GM12878 (cell line): Measurements from ENCODE around the gene BMPR2. TPM values are rescaled to one million over a fixed set of nuclear protein-coding genes. Genes with fewer than 3 reads are reported as not detected.

Experiments used
- ATAC-seq: fragments of 200-7000 bp; cut with Tn5 transposase; 3 replicates; pipeline ENCODE4 v1.9.1; 2020; ENCODE audit warnings: mild to moderate bottlenecking, moderate library complexity
- BruUV-seq: library from RNA; stranded (reverse); fragments of 400-500 nt; replicated peaks from 2 replicates; lab custom pipeline; 2021; lab: Mats Ljungman, UMichigan
- CTCF ChIA-PET: fragments of 300-600 bp; sonication (Branson Sonifier 250); formaldehyde crosslinking; extraction: SDS; loops from one replicate; lab custom pipeline; 2021; ENCODE audit warnings: inconsistent platforms; lab: Yijun Ruan, JAX
- POLR2A ChIA-PET: fragments of 350-600 bp; formaldehyde crosslinking; extraction: SDS; loops from one replicate; lab custom pipeline; 2021; ENCODE audit warnings: inconsistent platforms; lab: Charles Lee
- RAD21 ChIA-PET: fragments of 300-600 bp; sonication (Branson Sonifier 250); formaldehyde crosslinking; loops from one replicate; lab custom pipeline; 2023; ENCODE audit warnings: antibody characterized with exemption; ENCODE audit not compliant: unreplicated experiment; lab: Charles Lee
- SMC1A ChIA-PET: fragments of 300-600 bp; sonication (Branson Sonifier 250); formaldehyde crosslinking; loops from one replicate; lab custom pipeline; 2023; ENCODE audit not compliant: unreplicated experiment, uncharacterized antibody; lab: Charles Lee
- DNase-seq: peaks from one replicate; pipeline ENCODE4 v3.0.0-alpha.2; 2011; ENCODE audit warnings: low read depth, low spot score
- FAIRE-seq: peaks from 3 replicates; lab custom pipeline; 2011; peaks lifted over from hg19 to GRCh38; lab: Jason Lieb, UNC
- H2AFZ ChIP-seq: 2 replicates; pipeline ENCODE4 v1.6.0; 2011; ENCODE audit warnings: low read depth, low read length, control low read depth; ENCODE audit not compliant: control insufficient read depth
- H3K27ac ChIP-seq: 2 replicates; pipeline ENCODE4 v1.5.1; 2011; ENCODE audit warnings: control low read depth; ENCODE audit not compliant: control insufficient read depth, insufficient read depth
- H3K27me3 ChIP-seq, 2 experiments: replicated peaks in 1 of 2; 2 replicates each; pipeline versions ENCODE4 v1.6.0 to v1.6.1; 2011; ENCODE audit warnings: low read length in 1 of 2; ENCODE audit not compliant: control insufficient read depth in 2 of 2, insufficient read depth in 2 of 2
- H3K36me3 ChIP-seq, 2 experiments: 2 replicates each; pipeline ENCODE4 v1.5.1; 2011; ENCODE audit warnings: low read length in 1 of 2; ENCODE audit not compliant: control insufficient read depth in 2 of 2, insufficient read depth in 2 of 2
- H3K4me1 ChIP-seq: 2 replicates; pipeline ENCODE4 v1.6.1; 2011; ENCODE audit warnings: mild to moderate bottlenecking, low read length, moderate library complexity, mixed read lengths; ENCODE audit not compliant: control insufficient read depth, insufficient read depth
- H3K4me2 ChIP-seq: 2 replicates; pipeline ENCODE4 v1.6.0; 2011; ENCODE audit warnings: control low read depth; ENCODE audit not compliant: control insufficient read depth, insufficient read depth
- H3K4me3 ChIP-seq: fragments of 200-600 bp; sonication (generic); 2 replicates; pipeline ENCODE4 v1.5.1; 2016
- H3K79me2 ChIP-seq: 2 replicates; pipeline ENCODE4 v1.6.0; 2011; ENCODE audit warnings: low read length; ENCODE audit not compliant: control insufficient read depth, insufficient read depth
- H3K9ac ChIP-seq: 2 replicates; pipeline ENCODE4 v1.8.0; 2011; ENCODE audit warnings: low read length, control low read depth, mixed read lengths; ENCODE audit not compliant: control insufficient read depth, insufficient read depth
- H3K9me3 ChIP-seq: replicated peaks from 3 replicates; pipeline ENCODE4 v1.5.1; 2011; ENCODE audit warnings: mild to moderate bottlenecking, low read length; ENCODE audit not compliant: control insufficient read depth, insufficient read depth
- H4K20me1 ChIP-seq: 2 replicates; pipeline ENCODE4 v1.6.0; 2011; ENCODE audit not compliant: control insufficient read depth, insufficient read depth
- CBFB ChIP-seq: IDR thresholded peaks from 2 replicates; pipeline ENCODE4 v1.6.1; 2016; ENCODE audit warnings: antibody characterized with exemption, low read depth
- CEBPB ChIP-seq, 2 experiments: fragments of 150-350 bp in 1 of 2; IDR thresholded peaks; 2 replicates each; pipeline ENCODE4 v1.6.1; 2012 to 2014; ENCODE audit warnings: low read depth in 2 of 2, low read length in 2 of 2, borderline replicate concordance in 1 of 2, inconsistent platforms in 1 of 2
- CHD2 ChIP-seq: IDR thresholded peaks from 2 replicates; pipeline ENCODE4 v1.6.1; 2011; ENCODE audit warnings: low read depth, low read length, improper control_type of control experiment, borderline replicate concordance
- CHD4 ChIP-seq: fragments of 200-600 bp; sonication (generic); IDR thresholded peaks from 2 replicates; pipeline ENCODE4 v1.6.1; 2016; ENCODE audit warnings: mild to moderate bottlenecking
- HDGF ChIP-seq: fragments of 450-650 bp; IDR thresholded peaks from 2 replicates; pipeline ENCODE4 v1.6.1; 2016; ENCODE audit warnings: antibody characterized with exemption
- JUND ChIP-seq: IDR thresholded peaks from 2 replicates; pipeline ENCODE4 v1.6.1; 2012; ENCODE audit warnings: low read depth, mild to moderate bottlenecking, low read length, improper control_type of control experiment, moderate library complexity
- NBN ChIP-seq: fragments of 450-650 bp; IDR thresholded peaks from 2 replicates; pipeline ENCODE4 v1.6.1; 2016
- NRF1 ChIP-seq: conservative IDR thresholded peaks from 2 replicates; pipeline ENCODE4 v1.6.1; 2011; ENCODE audit warnings: mild to moderate bottlenecking, low read depth, low read length, improper control_type of control experiment
- PAX8 ChIP-seq: fragments of 450-650 bp; IDR thresholded peaks from 2 replicates; pipeline ENCODE4 v1.6.1; 2017; ENCODE audit warnings: mild to moderate bottlenecking, moderate library complexity
- SIX5 ChIP-seq: IDR thresholded peaks from 2 replicates; pipeline ENCODE4 v1.6.1; 2011; ENCODE audit warnings: mild to moderate bottlenecking, low read depth, low read length, moderate library complexity; ENCODE audit not compliant: severe bottlenecking
- SPI1 ChIP-seq: IDR thresholded peaks from 2 replicates; pipeline ENCODE4 v1.6.1; 2011; ENCODE audit warnings: low read depth, mild to moderate bottlenecking, low read length, moderate library complexity, borderline replicate concordance; ENCODE audit not compliant: insufficient read depth
- SRF ChIP-seq, 2 experiments: IDR thresholded peaks; 2 replicates each; pipeline ENCODE4 v1.6.1; 2011; ENCODE audit warnings: low read depth in 2 of 2, low read length in 2 of 2, mild to moderate bottlenecking in 1 of 2, moderate library complexity in 1 of 2
- TCF12 ChIP-seq: IDR thresholded peaks from 2 replicates; pipeline ENCODE4 v1.6.1; 2011; ENCODE audit warnings: low read depth, mild to moderate bottlenecking, low read length
- WGBS: methylation state at CpG from one replicate; pipeline ENCODE4 v1.1.6; 2016; ENCODE audit warnings: low lambda C conversion rate; ENCODE audit not compliant: insufficient replicate concordance, insufficient coverage; ENCODE audit errors: missing lambda C conversion rate; 5-methylcytosine and 5-hydroxymethylcytosine counted together
- in situ Hi-C: fragments of 300-500 bp; cut with MboI; formaldehyde crosslinking; loops from 9 replicates; pipeline ENCODE4 v1.14.3; 2018; ENCODE audit warnings: mixed read lengths
- intact Hi-C: fragments of 100-400 bp; cut with micrococcal nuclease; formaldehyde crosslinking; loops from one replicate; pipeline ENCODE4 v1.14.2; 2022; ENCODE audit not compliant: unreplicated experiment
- polyA plus RNA-seq, 11 experiments: library from polyadenylated mRNA; depleted of rRNA in 4 of 11; unstranded in 6 of 11; stranded (reverse) in 5 of 11; fragments of >200 nt; fragmentation: Nextera tagmentation in 4 of 11; fragmentation: Illumina TruSeq in 1 of 11; extraction: Ambion mirVana in 4 of 11; extraction: Trizol in 1 of 11; gene quantifications; 1 replicate in 1 of 11; 2 replicates in 10 of 11; pipeline versions ENCODE4 v1.2.1 to v1.2.3, GENCODE V29; 2011 to 2016; ENCODE audit warnings: inconsistent platforms in 2 of 11, missing spikeins in 2 of 11, low read depth in 1 of 11
- total RNA-seq, 4 experiments: library from RNA; depleted of rRNA in 3 of 4; stranded (reverse); fragments of >200 nt in 3 of 4; fragmentation: Illumina TruSeq in 1 of 4; extraction: Trizol in 1 of 4; gene quantifications; 2 replicates each; pipeline versions ENCODE4 v1.2.1 to v1.2.3, GENCODE V29; 2013 to 2021
- TF ChIP-seq, protein P1 (sequence below): fragments of 450-650 bp; formaldehyde crosslinking; IDR thresholded peaks from 2 replicates; pipeline ENCODE4 v1.4.0; 2022; ENCODE audit warnings: mild to moderate bottlenecking, moderate library complexity
- TF ChIP-seq, protein P2 (sequence below): IDR thresholded peaks from 2 replicates; pipeline ENCODE4 v1.6.1; 2011; ENCODE audit warnings: low read depth, low read length, improper control_type of control experiment, borderline replicate concordance
- TF ChIP-seq, protein P3 (sequence below): fragments of 450-650 bp; IDR thresholded peaks from 2 replicates; pipeline ENCODE4 v1.6.1; 2017; ENCODE audit warnings: borderline replicate concordance
- TF ChIP-seq, protein P4 (sequence below): fragments of 450-650 bp; formaldehyde crosslinking; IDR thresholded peaks from 2 replicates; pipeline ENCODE4 v1.5.0; 2022; ENCODE audit warnings: mild to moderate bottlenecking, missing genetic modification characterization

The BMPR2 gene
- total and polyA plus RNA-seq, 10 of the 15 experiments (the other 5 are each of a cell fraction or from before 2014, with no cell fraction given), result 2.4 to 33.0 (median 7.1) TPM

DNA sequence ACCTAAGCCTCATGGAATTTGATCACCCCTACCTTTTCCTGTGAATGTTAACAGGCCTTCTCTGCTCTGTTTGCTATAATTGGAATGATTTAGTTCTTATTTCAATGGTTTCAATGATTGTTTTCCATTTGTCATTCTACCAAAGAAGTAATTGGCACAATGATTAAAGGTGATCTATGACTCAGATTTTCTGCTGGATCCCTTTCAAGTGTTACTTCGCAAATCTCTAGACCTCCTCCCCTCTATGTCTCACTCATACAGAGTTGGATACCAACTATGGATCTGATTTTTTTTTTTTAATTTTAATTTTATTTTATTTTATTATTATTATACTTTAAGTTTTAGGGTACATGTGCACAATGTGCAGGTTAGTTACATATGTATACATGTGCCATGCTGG is 229.0 kb downstream of the BMPR2 start:
- no peak for DNase-seq
- Histone ChIP-seq H3K27me3 (no peaks in the 10 kb centered on the region), H2AFZ (no peak overlapping the region), H3K4me2 (no peak overlapping the region; the same call in 1 of the 2 replicates), H3K36me3 (no peaks in the 10 kb centered on the region), H3K9me3 (no peaks in the 10 kb centered on the region; the same call in 2 of the 3 replicates), H3K27ac (no peak overlapping the region), H3K79me2 (no peaks in the 10 kb centered on the region), H3K4me1 (peaks cover 35% of the 10 kb centered on the region), H3K4me3 (no peak overlapping the region), H4K20me1 (no peaks in the 10 kb centered on the region), H3K9ac (no peak overlapping the region)
- 100% methylated on average over 1 of the region's 1 CpG for WGBS
- intact Hi-C loops, result no loop called here
- ChIA-PET POLR2A (no interaction called here), CTCF (no interaction called here), SMC1A (no interaction called here), RAD21 (no interaction called here)
- in situ Hi-C loops, result no loop called here
- no TSS peak for BruUV-seq
- FAIRE-seq, result no peak
- no peak for ATAC-seq
- no peak for TF ChIP-seq SPI1
- TF ChIP-seq, protein P1, sequence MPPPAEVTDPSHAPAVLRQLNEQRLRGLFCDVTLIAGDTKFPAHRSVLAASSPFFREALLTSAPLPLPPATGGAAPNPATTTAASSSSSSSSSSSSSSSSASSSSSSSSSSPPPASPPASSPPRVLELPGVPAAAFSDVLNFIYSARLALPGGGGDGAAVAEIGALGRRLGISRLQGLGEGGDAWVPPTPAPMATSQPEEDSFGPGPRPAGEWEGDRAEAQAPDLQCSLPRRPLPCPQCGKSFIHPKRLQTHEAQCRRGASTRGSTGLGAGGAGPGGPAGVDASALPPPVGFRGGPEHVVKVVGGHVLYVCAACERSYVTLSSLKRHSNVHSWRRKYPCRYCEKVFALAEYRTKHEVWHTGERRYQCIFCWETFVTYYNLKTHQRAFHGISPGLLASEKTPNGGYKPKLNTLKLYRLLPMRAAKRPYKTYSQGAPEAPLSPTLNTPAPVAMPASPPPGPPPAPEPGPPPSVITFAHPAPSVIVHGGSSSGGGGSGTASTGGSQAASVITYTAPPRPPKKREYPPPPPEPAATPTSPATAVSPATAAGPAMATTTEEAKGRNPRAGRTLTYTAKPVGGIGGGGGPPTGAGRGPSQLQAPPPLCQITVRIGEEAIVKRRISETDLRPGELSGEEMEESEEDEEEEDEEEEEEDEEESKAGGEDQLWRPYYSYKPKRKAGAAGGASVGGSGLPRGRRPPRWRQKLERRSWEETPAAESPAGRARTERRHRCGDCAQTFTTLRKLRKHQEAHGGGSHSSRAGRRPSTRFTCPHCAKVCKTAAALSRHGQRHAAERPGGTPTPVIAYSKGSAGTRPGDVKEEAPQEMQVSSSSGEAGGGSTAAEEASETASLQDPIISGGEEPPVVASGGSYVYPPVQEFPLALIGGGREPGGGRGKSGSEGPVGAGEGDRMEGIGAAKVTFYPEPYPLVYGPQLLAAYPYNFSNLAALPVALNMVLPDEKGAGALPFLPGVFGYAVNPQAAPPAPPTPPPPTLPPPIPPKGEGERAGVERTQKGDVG (CRISPR knock-in tag), result no peak
- TF ChIP-seq PAX8, result no peak
- no peak for TF ChIP-seq SRF (IDR thresholded peaks at IDR 0.05; ENCODE audit: low read depth in 2 of 2, low read length in 2 of 2)
- TF ChIP-seq NRF1, result no peak
- TF ChIP-seq, protein P2, sequence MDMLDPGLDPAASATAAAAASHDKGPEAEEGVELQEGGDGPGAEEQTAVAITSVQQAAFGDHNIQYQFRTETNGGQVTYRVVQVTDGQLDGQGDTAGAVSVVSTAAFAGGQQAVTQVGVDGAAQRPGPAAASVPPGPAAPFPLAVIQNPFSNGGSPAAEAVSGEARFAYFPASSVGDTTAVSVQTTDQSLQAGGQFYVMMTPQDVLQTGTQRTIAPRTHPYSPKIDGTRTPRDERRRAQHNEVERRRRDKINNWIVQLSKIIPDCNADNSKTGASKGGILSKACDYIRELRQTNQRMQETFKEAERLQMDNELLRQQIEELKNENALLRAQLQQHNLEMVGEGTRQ, result no peak
- TF ChIP-seq SIX5, result no peak
- no peak for TF ChIP-seq TCF12
- no peak for TF ChIP-seq NBN
- TF ChIP-seq CEBPB (IDR thresholded peaks at IDR 0.05; ENCODE audit: borderline replicate concordance in 1 of 2, low read depth in 2 of 2, low read length in 2 of 2), result no peak
- TF ChIP-seq, protein P3, sequence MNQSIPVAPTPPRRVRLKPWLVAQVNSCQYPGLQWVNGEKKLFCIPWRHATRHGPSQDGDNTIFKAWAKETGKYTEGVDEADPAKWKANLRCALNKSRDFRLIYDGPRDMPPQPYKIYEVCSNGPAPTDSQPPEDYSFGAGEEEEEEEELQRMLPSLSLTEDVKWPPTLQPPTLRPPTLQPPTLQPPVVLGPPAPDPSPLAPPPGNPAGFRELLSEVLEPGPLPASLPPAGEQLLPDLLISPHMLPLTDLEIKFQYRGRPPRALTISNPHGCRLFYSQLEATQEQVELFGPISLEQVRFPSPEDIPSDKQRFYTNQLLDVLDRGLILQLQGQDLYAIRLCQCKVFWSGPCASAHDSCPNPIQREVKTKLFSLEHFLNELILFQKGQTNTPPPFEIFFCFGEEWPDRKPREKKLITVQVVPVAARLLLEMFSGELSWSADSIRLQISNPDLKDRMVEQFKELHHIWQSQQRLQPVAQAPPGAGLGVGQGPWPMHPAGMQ, result no peak
- TF ChIP-seq CHD2, result no peak
- no peak for TF ChIP-seq JUND
- TF ChIP-seq, protein P4, sequence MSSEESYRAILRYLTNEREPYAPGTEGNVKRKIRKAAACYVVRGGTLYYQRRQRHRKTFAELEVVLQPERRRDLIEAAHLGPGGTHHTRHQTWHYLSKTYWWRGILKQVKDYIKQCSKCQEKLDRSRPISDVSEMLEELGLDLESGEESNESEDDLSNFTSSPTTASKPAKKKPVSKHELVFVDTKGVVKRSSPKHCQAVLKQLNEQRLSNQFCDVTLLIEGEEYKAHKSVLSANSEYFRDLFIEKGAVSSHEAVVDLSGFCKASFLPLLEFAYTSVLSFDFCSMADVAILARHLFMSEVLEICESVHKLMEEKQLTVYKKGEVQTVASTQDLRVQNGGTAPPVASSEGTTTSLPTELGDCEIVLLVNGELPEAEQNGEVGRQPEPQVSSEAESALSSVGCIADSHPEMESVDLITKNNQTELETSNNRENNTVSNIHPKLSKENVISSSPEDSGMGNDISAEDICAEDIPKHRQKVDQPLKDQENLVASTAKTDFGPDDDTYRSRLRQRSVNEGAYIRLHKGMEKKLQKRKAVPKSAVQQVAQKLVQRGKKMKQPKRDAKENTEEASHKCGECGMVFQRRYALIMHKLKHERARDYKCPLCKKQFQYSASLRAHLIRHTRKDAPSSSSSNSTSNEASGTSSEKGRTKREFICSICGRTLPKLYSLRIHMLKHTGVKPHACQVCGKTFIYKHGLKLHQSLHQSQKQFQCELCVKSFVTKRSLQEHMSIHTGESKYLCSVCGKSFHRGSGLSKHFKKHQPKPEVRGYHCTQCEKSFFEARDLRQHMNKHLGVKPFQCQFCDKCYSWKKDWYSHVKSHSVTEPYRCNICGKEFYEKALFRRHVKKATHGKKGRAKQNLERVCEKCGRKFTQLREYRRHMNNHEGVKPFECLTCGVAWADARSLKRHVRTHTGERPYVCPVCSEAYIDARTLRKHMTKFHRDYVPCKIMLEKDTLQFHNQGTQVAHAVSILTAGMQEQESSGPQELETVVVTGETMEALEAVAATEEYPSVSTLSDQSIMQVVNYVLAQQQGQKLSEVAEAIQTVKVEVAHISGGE (CRISPR knock-in tag), result no peak
- TF ChIP-seq CBFB, result no peak
- no peak for TF ChIP-seq HDGF
- TF ChIP-seq CHD4, result no peak
